ENCODE measurements around the gene TDRKH. TPM values are rescaled to one million over a fixed set of nuclear protein-coding genes. Genes with fewer than 3 reads are reported as not detected.

TDRKH gene
- total RNA-seq, 4 donors from 2014 or later: 4.0 to 8.7 (median 6.1) TPM

DNA sequence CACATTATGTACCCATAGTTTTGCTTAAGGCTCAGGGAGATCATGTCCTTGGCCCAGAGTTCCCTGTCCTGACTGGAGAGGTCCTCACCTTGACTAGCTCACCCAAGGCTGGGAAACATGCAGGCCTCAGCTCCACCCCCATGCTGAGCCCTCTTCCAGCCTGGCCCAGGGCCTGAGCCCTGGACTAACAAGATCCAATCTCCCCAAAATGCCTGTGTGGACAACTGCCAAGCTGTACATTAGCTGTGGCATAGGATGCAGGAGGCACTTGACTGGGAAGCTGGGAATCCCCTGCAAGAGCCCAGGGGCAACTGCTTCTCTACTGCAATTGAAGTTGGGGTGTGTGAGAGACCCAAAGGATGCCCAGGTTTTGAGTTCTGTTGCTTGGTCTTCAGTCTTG lies 12.9 kb upstream of the TDRKH start:
- Histone ChIP-seq H3K4me1 (no peaks in the 10 kb centered on the region), H3K27ac (replicated peaks in 1 of 4) (no peak overlapping the region), H3K4me3 (no peak overlapping the region), H3K9me3 (no peaks in the 10 kb centered on the region), H3K27me3 (peaks cover 0 to 71% (median 0%) of the 10 kb centered on the region in 4 donors), H3K36me3 (no peaks in the 10 kb centered on the region)
- intact Hi-C loops (cut with DNase I): no loop called here
- no peak for DNase-seq (ENCODE audit: extremely low spot score)
- TF ChIP-seq EP300 (IDR thresholded peaks at IDR 0.05): no peak
- no peak for TF ChIP-seq POLR2A (IDR thresholded peaks at IDR 0.05; ENCODE audit: low read depth)
- no peak for TF ChIP-seq CTCF (IDR thresholded peaks at IDR 0.05)
- no peak for TF ChIP-seq POLR2AphosphoS5 (IDR thresholded peaks at IDR 0.05)

DNA sequence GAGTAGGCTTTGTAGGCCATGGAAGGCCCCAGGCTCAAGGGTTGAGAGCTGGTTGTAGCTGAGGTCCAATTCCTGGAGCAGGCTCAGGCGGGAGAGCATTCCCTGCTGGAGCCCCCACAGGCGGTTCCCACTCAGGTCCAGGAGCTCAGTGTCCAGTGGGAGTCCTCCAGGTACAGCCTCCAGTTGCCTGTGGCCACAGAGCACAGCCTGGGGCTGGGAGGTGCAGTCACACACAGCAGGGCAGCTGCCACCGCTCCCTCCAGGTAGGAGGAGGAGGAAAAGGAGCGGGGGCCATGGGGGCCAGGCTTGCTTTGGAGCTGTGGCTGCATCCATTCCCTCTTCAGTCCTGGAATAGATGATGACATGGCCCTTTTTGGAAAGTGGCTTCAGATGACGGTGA lies 12.1 kb upstream of the TDRKH start:
- DNase-seq (ENCODE audit: extremely low spot score): no peak
- intact Hi-C loops (cut with DNase I): no loop called here
- H3K9me3 ChIP-seq: no peaks in the 10 kb centered on the region
- no peak overlapping the region for H3K4me3 ChIP-seq
- H3K36me3 ChIP-seq: no peaks in the 10 kb centered on the region
- 94% methylated on average over 5 of the region's 5 CpGs for WGBS
- H3K27me3 ChIP-seq: peaks cover 0 to 66% (median 0%) of the 10 kb centered on the region in 4 donors
- TF ChIP-seq EP300 (IDR thresholded peaks at IDR 0.05): no peak
- TF ChIP-seq POLR2AphosphoS5 (IDR thresholded peaks at IDR 0.05): no peak
- no peak for TF ChIP-seq POLR2A (IDR thresholded peaks at IDR 0.05; ENCODE audit: low read depth)
- TF ChIP-seq CTCF (IDR thresholded peaks at IDR 0.05): no peak
- no peak overlapping the region for H3K27ac ChIP-seq (replicated peaks in 1 of 4)
- H3K4me1 ChIP-seq: no peaks in the 10 kb centered on the region

GRCh38 chr1:151801846-151802245 lies 11.5 kb upstream of the TDRKH start:
- H3K27me3 ChIP-seq: peaks cover 0 to 61% (median 0%) of the 10 kb centered on the region in 4 donors
- TF ChIP-seq POLR2AphosphoS5 (IDR thresholded peaks at IDR 0.05) (no peak), EP300 (IDR thresholded peaks at IDR 0.05) (no peak), CTCF (IDR thresholded peaks at IDR 0.05) (no peak), POLR2A (IDR thresholded peaks at IDR 0.05; ENCODE audit: low read depth) (no peak)
- WGBS: 88% methylated on average over 4 of the region's 7 CpGs
- intact Hi-C loops (cut with DNase I): no loop called here
- no peaks in the 10 kb centered on the region for H3K9me3 ChIP-seq
- no peaks in the 10 kb centered on the region for H3K4me1 ChIP-seq
- H3K27ac ChIP-seq (replicated peaks in 1 of 4): no peak overlapping the region
- no peak for DNase-seq (ENCODE audit: extremely low spot score)
- no peak overlapping the region for H3K4me3 ChIP-seq
- no peaks in the 10 kb centered on the region for H3K36me3 ChIP-seq

DNA sequence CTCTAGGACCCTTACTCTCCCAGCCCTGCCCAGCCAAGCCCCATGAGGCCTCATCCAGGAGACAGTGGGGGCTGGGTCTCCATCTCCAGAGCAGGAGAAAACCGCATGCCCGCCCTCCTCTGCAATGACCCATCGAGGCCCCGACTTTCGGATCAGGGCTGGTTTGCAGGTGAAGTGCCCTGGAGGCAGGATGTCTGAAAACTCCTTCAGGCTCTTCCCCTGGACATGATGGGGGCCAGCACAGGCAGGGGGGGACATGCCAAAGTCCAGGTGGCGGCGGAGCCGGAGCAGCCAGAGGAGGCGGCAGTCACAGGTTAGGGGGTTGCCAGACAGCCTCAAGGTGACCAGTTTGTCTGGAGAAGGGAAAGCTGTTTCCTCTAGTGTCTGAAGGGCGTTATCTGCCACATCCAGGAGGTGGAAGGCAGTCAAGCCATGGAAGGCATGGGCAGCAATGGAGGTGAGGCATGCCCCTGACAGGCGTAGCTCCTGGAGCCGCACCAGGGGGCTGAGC lies 11.1 kb upstream of the TDRKH start:
- DNase-seq (ENCODE audit: extremely low spot score): no peak
- no peak overlapping the region for H3K4me3 ChIP-seq
- H3K4me1 ChIP-seq: no peaks in the 10 kb centered on the region
- H3K36me3 ChIP-seq: no peaks in the 10 kb centered on the region
- intact Hi-C loops (cut with DNase I): no loop called here
- no peak for TF ChIP-seq EP300 (IDR thresholded peaks at IDR 0.05)
- no peak for TF ChIP-seq POLR2A (IDR thresholded peaks at IDR 0.05; ENCODE audit: low read depth)
- no peak for TF ChIP-seq CTCF (IDR thresholded peaks at IDR 0.05)
- no peak for TF ChIP-seq POLR2AphosphoS5 (IDR thresholded peaks at IDR 0.05)
- peaks cover 0 to 58% (median 0%) of the 10 kb centered on the region in 4 donors for H3K27me3 ChIP-seq
- WGBS: 98% methylated on average over 9 of the region's 12 CpGs
- no peak overlapping the region for H3K27ac ChIP-seq (replicated peaks in 1 of 4)
- no peaks in the 10 kb centered on the region for H3K9me3 ChIP-seq

DNA sequence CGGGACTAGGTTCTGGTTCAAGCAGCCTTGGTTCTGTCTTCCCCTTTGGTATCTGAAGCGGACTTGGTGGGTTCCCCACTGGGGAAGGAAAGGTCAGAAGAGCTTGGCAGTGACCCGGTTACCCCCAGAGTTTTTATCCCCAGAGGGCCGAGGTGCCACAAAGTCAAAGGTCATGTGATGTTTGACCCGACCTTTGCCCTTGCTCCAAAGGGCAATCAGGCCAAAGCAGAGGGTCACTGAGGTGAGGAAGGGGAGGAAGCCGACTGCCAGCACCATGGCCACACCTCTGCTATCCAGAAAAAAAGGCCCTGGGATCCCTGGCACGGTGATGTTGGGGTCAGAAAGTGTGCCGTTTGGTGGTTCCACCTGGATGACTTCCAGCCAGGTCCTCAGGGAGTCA lies 10.5 kb upstream of the TDRKH start:
- intact Hi-C loops (cut with DNase I): no loop called here
- WGBS: 75% methylated on average over 7 of the region's 8 CpGs
- peaks cover 0 to 53% (median 0%) of the 10 kb centered on the region in 4 donors for H3K27me3 ChIP-seq

More for the DNA sequence above, 10.5 kb upstream of the TDRKH start:
- Histone ChIP-seq H3K9me3 (no peaks in the 10 kb centered on the region), H3K36me3 (no peaks in the 10 kb centered on the region), H3K27ac (replicated peaks in 1 of 4) (no peak overlapping the region), H3K4me1 (no peaks in the 10 kb centered on the region), H3K4me3 (no peak overlapping the region)
- no peak for DNase-seq (ENCODE audit: extremely low spot score)
- TF ChIP-seq POLR2A (IDR thresholded peaks at IDR 0.05; ENCODE audit: low read depth): no peak

Measured in esophagus muscularis mucosa (tissue), 4 donors.